Activated T-cell treated with anti-CD3 and anti-CD28 coated beads, Interleukin-2, amount 50 U/mL, for 1 hour (primary cell): ENCODE results near the gene SYTL1.

Experiments
- DNase-seq: peaks from one replicate; pipeline ENCODE4 v3.0.0-alpha.2; 2020

Gene SYTL1

GRCh38 chr1:27341525-27342252 is at the start of gene SYTL1:
TSS of gene SYTL1 (plus strand) at chr1:27342022. CDS start at chr1:27345335, 3,313 bp downstream.
- DNase-seq, result peak; percentile 75

GRCh38 chr1:27292106-27292505 is 49.7 kb upstream of the SYTL1 start:
- no peak for DNase-seq

GRCh38 chr1:27293915-27294314 is 47.9 kb upstream of the SYTL1 start:
- DNase-seq, result no peak

- peak; percentile 75 for DNase-seq
These were observed 45.0 kb upstream of the SYTL1 start for GRCh38 chr1:27296773-27297291.

- no peak for DNase-seq
These were observed 43.9 kb upstream of the SYTL1 start for GRCh38 chr1:27297903-27298302.

- DNase-seq, result no peak
These were observed 43.0 kb upstream of the SYTL1 start for GRCh38 chr1:27298632-27299384.

GRCh38 chr1:27299385-27300271 is 42.2 kb upstream of the SYTL1 start:
- no peak for DNase-seq

- peak; percentile 84 for DNase-seq
These were observed 41.3 kb upstream of the SYTL1 start for GRCh38 chr1:27300341-27301051.

- DNase-seq, result no peak
These were observed 40.8 kb upstream of the SYTL1 start for GRCh38 chr1:27301052-27301422.

GRCh38 chr1:27301582-27302199 is 40.1 kb upstream of the SYTL1 start:
- no peak for DNase-seq

GRCh38 chr1:27302612-27303011 is 39.2 kb upstream of the SYTL1 start:
- no peak for DNase-seq

- no peak for DNase-seq
These were observed 38.3 kb upstream of the SYTL1 start for GRCh38 chr1:27303509-27303908.

- DNase-seq, result no peak
These were observed 35.8 kb upstream of the SYTL1 start for GRCh38 chr1:27306071-27306470.

- no peak for DNase-seq
These were observed 34.7 kb upstream of the SYTL1 start for GRCh38 chr1:27306892-27307761.

GRCh38 chr1:27307874-27308598 is 33.8 kb upstream of the SYTL1 start:
- no peak for DNase-seq

- DNase-seq, result no peak
These were observed 27.7 kb upstream of the SYTL1 start for GRCh38 chr1:27314169-27314568.

GRCh38 chr1:27314737-27315136 is 27.1 kb upstream of the SYTL1 start:
- no peak for DNase-seq

- no peak for DNase-seq
These were observed 25.0 kb upstream of the SYTL1 start for GRCh38 chr1:27316860-27317259.

- DNase-seq, result no peak
These were observed 23.7 kb upstream of the SYTL1 start for GRCh38 chr1:27318136-27318535.

GRCh38 chr1:27318596-27318995 is 23.2 kb upstream of the SYTL1 start:
- DNase-seq, result no peak
